GM23248 (cell line): ENCODE measurements around the gene CERT1.

ENCODE experiments used
- EZH2 ChIP-seq: fragments of 200-600 bp; sonication (generic); IDR thresholded peaks from 2 replicates; pipeline ENCODE4 v1.6.1; 2018; ENCODE audit warnings: antibody characterized with exemption, mild to moderate bottlenecking; ENCODE audit not compliant: insufficient read depth, poor library complexity, severe bottlenecking
- EZH2phosphoT487 ChIP-seq: fragments of 200-600 bp; sonication (generic); IDR thresholded peaks from 2 replicates; pipeline ENCODE4 v1.6.1; 2018; ENCODE audit warnings: antibody characterized with exemption, moderate library complexity, mild to moderate bottlenecking, low read depth; ENCODE audit not compliant: insufficient read depth

GRCh38 chr5:75498208-75498777 is 13.1 kb downstream of the CERT1 start:
- TF ChIP-seq EZH2phosphoT487 (no peak), EZH2 (no peak)
